ENCODE measurements around the gene RTN4RL1.

The RTN4RL1 gene

DNA sequence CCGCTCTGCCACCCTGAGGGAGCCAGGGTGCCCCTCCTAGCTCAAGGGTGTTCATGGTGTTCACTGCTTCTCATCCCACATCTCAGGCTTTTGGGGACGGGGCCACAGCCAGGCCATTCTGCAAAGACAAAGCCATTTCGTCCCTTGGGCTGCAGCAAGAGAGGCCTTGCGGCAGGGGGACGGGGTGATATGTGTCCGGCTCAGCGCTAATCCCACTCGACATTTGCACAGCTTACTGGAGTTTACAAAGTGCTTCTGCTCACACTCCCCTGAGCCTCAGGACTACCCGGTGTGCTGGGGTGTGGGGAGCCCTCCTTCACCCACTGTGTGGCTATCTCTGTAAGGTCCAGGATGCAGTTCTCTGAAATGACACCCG, 84.3 kb downstream of the RTN4RL1 start:
- Histone ChIP-seq H3K4me1 (ENCODE audit: control insufficient read depth in 1 of 2, insufficient read depth in 2 of 2, low read length in 2 of 2) (no peaks in the 10 kb centered on the region), H3K27me3 (ENCODE audit: control insufficient read depth in 1 of 2, insufficient read depth in 2 of 2, low read length in 2 of 2) (no peaks in the 10 kb centered on the region), H3K27ac (ENCODE audit: low read depth, low read length) (no peak overlapping the region)

DNA sequence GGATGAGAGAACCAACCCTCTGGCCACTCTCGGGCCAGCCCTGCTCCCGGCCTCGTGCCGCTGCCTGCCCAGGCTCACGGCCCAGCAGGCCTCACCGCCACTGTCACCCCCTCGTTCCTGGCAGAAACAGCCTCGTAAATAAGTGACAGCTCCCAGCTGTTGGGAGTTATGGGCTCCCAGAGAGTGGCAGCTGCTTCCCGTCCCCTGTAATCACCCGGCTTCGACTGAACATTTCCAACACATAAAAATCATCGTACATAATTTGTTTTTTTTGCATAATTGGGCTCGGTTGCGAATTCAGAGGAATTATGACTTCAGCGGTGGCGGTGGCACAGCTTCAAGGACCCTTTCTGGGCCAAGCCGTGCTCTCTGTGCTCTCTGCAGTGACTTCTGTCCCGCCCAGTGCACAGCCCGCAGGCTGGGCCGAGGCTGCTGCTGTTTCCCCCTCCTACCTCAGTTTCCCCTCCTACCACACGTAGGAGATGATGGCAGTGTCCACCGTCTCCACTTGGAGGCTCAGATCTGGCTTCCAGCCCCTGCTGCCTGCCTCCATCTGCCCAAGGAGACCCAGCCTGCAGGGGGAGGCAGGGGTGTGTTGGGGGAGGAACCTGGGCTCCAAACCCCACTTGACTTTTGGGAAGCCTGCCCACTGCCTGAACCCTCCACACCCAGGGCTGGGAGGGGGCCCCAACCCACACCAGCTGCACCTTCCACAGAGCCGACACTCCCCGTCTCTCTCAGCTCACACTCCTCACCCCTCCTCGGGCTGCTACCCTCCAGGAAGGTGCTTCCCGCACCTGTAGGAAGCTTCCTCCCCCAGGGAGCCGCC, 84.9 kb downstream of the RTN4RL1 start:
- Histone ChIP-seq H3K4me1 (ENCODE audit: control insufficient read depth in 1 of 2, insufficient read depth in 2 of 2, low read length in 2 of 2) (no peaks in the 10 kb centered on the region), H3K36me3 (ENCODE audit: control insufficient read depth in 1 of 2, insufficient read depth in 2 of 2, low read length in 2 of 2) (no peaks in the 10 kb centered on the region), H3K9me3 (ENCODE audit: control insufficient read depth in 1 of 2, low read length in 2 of 2) (no peaks in the 10 kb centered on the region), H3K9ac (ENCODE audit: low read depth in 1 of 2, low read length in 2 of 2) (no peak overlapping the region), H3K27me3 (ENCODE audit: control insufficient read depth in 1 of 2, insufficient read depth in 2 of 2, low read length in 2 of 2) (no peaks in the 10 kb centered on the region), H3K4me3 (ENCODE audit: low read depth in 1 of 2, low read length in 2 of 2) (no peak overlapping the region), H3K27ac (ENCODE audit: low read depth, low read length) (no peak overlapping the region)

More for the DNA sequence above, 84.3 kb downstream of the RTN4RL1 start:
- Histone ChIP-seq H3K36me3 (ENCODE audit: control insufficient read depth in 1 of 2, insufficient read depth in 2 of 2, low read length in 2 of 2) (no peaks in the 10 kb centered on the region), H3K9me3 (ENCODE audit: control insufficient read depth in 1 of 2, low read length in 2 of 2) (no peaks in the 10 kb centered on the region), H3K4me3 (ENCODE audit: low read depth in 1 of 2, low read length in 2 of 2) (no peak overlapping the region), H3K9ac (ENCODE audit: low read depth in 1 of 2, low read length in 2 of 2) (no peak overlapping the region)

DNA sequence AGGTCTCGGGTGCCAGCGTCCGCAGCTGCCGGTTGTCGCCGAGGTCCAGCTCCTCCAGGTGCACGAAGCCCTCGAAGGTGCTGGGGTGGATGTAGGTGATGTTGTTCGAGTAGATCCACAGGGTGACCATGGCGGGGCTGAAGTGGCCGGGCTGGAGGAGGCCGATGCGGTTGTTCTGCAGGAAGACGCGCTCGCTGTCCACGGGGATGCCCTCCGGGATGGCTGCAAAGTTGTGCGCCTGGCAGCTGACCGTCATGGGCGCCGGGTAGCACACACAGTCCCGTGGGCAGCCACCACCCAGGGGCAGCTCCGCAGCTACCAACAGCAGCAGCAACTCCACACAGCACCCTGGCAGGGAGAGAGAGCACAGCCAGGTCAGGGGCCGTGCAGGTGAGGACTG, 87.7 kb downstream of the RTN4RL1 start:
- Histone ChIP-seq H3K9ac (ENCODE audit: low read depth in 1 of 2, low read length in 2 of 2) (no peak overlapping the region), H3K27ac (ENCODE audit: low read depth, low read length) (no peak overlapping the region), H3K36me3 (ENCODE audit: control insufficient read depth in 1 of 2, insufficient read depth in 2 of 2, low read length in 2 of 2) (no peaks in the 10 kb centered on the region), H3K9me3 (ENCODE audit: control insufficient read depth in 1 of 2, low read length in 2 of 2) (no peaks in the 10 kb centered on the region), H3K4me1 (ENCODE audit: control insufficient read depth in 1 of 2, insufficient read depth in 2 of 2, low read length in 2 of 2) (no peaks in the 10 kb centered on the region), H3K4me3 (ENCODE audit: low read depth in 1 of 2, low read length in 2 of 2) (no peak overlapping the region), H3K27me3 (ENCODE audit: control insufficient read depth in 1 of 2, insufficient read depth in 2 of 2, low read length in 2 of 2) (no peaks in the 10 kb centered on the region)

DNA sequence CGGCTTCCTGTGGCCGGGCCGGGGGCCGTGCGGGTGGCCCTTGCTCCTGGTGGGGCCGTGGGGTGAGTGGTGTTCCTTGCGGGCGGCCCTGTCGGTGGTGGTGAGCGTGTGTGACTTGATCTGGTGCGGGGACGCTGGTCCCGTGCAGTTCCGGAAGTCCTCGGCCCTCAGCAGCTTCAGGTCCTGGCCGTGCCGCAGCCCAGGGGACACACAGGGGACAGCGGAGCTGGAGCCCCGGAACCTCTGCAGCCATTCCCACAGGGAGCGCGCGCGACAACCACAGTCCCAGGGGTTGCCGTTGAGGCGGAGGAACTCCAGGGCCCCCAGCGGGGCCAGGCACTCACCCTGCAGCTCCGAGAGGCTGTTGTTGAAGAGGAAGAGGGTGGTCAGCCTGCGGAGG, 88.4 kb downstream of the RTN4RL1 start:
- H3K27me3 ChIP-seq (ENCODE audit: control insufficient read depth in 1 of 2, insufficient read depth in 2 of 2, low read length in 2 of 2) = no peaks in the 10 kb centered on the region
- H3K4me3 ChIP-seq (ENCODE audit: low read depth in 1 of 2, low read length in 2 of 2) = no peak overlapping the region
- H3K9me3 ChIP-seq (ENCODE audit: control insufficient read depth in 1 of 2, low read length in 2 of 2) = no peaks in the 10 kb centered on the region
- no peaks in the 10 kb centered on the region for H3K4me1 ChIP-seq (ENCODE audit: control insufficient read depth in 1 of 2, insufficient read depth in 2 of 2, low read length in 2 of 2)
- no peak overlapping the region for H3K9ac ChIP-seq (ENCODE audit: low read depth in 1 of 2, low read length in 2 of 2)
- no peak overlapping the region for H3K27ac ChIP-seq (ENCODE audit: low read depth, low read length)
- H3K36me3 ChIP-seq (ENCODE audit: control insufficient read depth in 1 of 2, insufficient read depth in 2 of 2, low read length in 2 of 2) = no peaks in the 10 kb centered on the region

DNA sequence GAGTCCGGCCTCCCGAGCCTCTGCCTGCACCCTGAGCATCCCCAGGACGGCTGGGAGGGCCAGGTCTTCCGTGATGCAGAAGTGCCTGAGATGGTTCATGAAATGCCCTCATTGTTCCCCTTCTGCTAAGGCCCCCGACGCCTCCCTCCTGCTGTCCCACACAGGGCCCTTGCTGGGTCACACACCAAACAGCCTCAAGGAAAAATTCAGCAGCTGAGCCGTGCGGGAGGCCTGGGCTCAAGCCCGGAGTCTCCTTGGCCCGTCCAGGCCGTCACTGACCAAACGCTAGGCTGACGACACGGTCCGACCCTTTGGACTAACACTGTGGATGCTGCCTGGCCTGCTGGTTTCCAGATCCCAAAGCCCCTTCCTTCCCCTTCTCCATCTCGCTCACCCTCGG, 90.2 kb downstream of the RTN4RL1 start:
- Histone ChIP-seq H3K27ac (ENCODE audit: low read depth, low read length) (no peak overlapping the region), H3K9me3 (ENCODE audit: control insufficient read depth in 1 of 2, low read length in 2 of 2) (no peaks in the 10 kb centered on the region), H3K36me3 (ENCODE audit: control insufficient read depth in 1 of 2, insufficient read depth in 2 of 2, low read length in 2 of 2) (no peaks in the 10 kb centered on the region), H3K4me1 (ENCODE audit: control insufficient read depth in 1 of 2, insufficient read depth in 2 of 2, low read length in 2 of 2) (no peaks in the 10 kb centered on the region), H3K9ac (ENCODE audit: low read depth in 1 of 2, low read length in 2 of 2) (no peak overlapping the region), H3K4me3 (ENCODE audit: low read depth in 1 of 2, low read length in 2 of 2) (no peak overlapping the region), H3K27me3 (ENCODE audit: control insufficient read depth in 1 of 2, insufficient read depth in 2 of 2, low read length in 2 of 2) (no peaks in the 10 kb centered on the region)

DNA sequence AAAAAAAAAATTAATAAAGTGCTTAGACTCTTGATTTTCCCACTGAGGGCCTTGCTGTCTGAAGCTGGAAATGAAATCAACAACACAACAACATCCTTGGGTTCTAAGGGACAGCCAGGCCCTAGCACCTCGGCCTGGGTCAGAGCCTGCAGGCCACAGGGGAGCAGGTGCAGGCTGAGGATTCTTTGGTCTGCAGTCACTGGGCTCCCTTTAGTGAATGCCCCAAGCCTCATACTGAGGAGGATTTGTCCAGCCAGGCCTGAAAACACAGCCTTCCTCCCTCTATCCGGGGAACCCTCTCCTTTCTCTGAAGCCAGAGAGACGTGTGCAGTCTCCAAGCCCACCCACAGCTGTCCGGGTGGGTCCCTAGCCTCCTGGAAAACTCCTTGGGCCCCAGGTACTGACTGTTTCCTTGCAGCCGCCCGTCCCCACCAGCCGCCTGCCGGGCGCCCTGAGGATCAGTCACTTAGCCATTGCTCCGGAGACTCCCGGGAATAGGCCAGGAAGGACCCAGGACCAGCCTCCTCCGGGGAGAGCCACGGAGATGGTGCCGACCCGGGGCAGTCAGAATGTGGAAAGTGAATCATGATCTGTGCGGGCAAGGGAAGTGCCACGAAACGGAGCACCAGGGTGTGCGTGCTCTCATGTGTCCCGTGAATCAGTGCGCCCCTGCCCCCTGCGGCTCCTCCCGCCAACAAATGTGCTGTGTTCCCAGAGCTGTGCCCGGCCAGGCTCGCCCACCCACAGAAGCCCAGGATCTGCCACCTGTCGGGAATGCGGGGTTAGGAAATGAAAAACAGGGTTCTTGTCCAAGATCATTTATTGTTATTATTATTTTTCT, 91.0 kb downstream of the RTN4RL1 start:
- no peaks in the 10 kb centered on the region for H3K36me3 ChIP-seq (ENCODE audit: control insufficient read depth in 1 of 2, insufficient read depth in 2 of 2, low read length in 2 of 2)
- no peak overlapping the region for H3K9ac ChIP-seq (ENCODE audit: low read depth in 1 of 2, low read length in 2 of 2)
- H3K9me3 ChIP-seq (ENCODE audit: control insufficient read depth in 1 of 2, low read length in 2 of 2) = no peaks in the 10 kb centered on the region
- H3K4me1 ChIP-seq (ENCODE audit: control insufficient read depth in 1 of 2, insufficient read depth in 2 of 2, low read length in 2 of 2) = no peaks in the 10 kb centered on the region
- H3K27ac ChIP-seq (ENCODE audit: low read depth, low read length) = no peak overlapping the region
- no peak overlapping the region for H3K4me3 ChIP-seq (ENCODE audit: low read depth in 1 of 2, low read length in 2 of 2)
- no peaks in the 10 kb centered on the region for H3K27me3 ChIP-seq (ENCODE audit: control insufficient read depth in 1 of 2, insufficient read depth in 2 of 2, low read length in 2 of 2)

DNA sequence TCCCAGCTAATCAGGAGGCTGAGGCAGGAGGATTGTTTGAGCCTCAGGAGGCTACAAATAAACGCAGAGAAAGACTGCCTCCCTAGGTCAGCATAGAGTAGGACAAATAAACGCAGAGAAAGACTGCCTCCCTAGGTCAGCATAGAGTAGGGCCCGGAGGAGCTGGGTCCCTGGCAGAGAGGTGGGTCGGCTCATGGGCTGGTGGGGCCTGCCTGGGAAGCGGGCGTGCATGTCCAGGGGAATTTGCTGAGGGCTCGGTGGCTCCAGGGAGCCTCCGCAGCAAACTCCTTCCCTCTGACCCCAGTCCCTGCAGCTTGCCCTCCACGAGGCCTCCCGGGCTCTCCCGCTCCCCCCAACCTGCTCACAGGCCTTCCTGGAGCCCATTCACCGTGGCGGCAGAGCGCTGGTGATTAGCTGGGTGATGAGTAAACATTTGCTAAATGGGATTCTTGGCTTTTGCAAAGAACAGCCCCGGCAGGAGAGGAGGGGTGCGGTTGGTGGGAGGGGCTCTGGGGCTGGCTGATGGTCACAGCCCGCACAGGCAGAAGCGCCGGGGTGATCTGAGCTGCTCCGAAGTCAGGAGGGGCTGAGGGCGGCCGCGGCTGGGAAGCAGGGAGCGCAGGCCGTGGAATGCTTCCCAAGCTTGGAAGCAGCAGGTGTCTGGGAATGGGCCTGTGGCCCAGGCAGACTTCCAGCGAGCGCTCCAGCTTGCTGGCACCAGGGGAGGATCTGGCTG, 93.1 kb downstream of the RTN4RL1 start:
- H3K4me1 ChIP-seq (ENCODE audit: control insufficient read depth in 1 of 2, insufficient read depth in 2 of 2, low read length in 2 of 2) = no peaks in the 10 kb centered on the region
- no peaks in the 10 kb centered on the region for H3K36me3 ChIP-seq (ENCODE audit: control insufficient read depth in 1 of 2, insufficient read depth in 2 of 2, low read length in 2 of 2)
- H3K4me3 ChIP-seq (ENCODE audit: low read depth in 1 of 2, low read length in 2 of 2) = no peak overlapping the region
- H3K27ac ChIP-seq (ENCODE audit: low read depth, low read length) = no peak overlapping the region
- H3K9ac ChIP-seq (ENCODE audit: low read depth in 1 of 2, low read length in 2 of 2) = no peak overlapping the region
- H3K9me3 ChIP-seq (ENCODE audit: control insufficient read depth in 1 of 2, low read length in 2 of 2) = no peaks in the 10 kb centered on the region
- no peaks in the 10 kb centered on the region for H3K27me3 ChIP-seq (ENCODE audit: control insufficient read depth in 1 of 2, insufficient read depth in 2 of 2, low read length in 2 of 2)

DNA sequence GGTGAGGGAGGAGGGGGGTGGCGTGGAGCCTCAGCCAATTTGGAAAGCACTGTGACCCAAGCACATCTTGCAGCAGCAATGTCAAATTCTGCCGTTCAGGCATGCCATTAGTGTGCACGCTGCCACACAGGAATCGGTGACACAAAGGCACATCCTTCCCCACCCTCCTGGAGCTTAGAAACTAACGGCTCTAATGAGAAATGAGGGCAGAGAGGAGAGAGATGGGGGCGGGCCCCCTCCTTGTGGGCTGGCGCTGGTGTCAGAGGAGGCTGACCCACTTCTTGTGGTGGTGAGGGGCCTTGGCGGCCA, 94.8 kb downstream of the RTN4RL1 start:
- Histone ChIP-seq H3K4me3 (ENCODE audit: low read depth in 1 of 2, low read length in 2 of 2) (no peak overlapping the region), H3K9me3 (ENCODE audit: control insufficient read depth in 1 of 2, low read length in 2 of 2) (no peaks in the 10 kb centered on the region), H3K4me1 (ENCODE audit: control insufficient read depth in 1 of 2, insufficient read depth in 2 of 2, low read length in 2 of 2) (no peaks in the 10 kb centered on the region), H3K27me3 (ENCODE audit: control insufficient read depth in 1 of 2, insufficient read depth in 2 of 2, low read length in 2 of 2) (no peaks in the 10 kb centered on the region), H3K9ac (ENCODE audit: low read depth in 1 of 2, low read length in 2 of 2) (no peak overlapping the region), H3K27ac (ENCODE audit: low read depth, low read length) (no peak overlapping the region), H3K36me3 (ENCODE audit: control insufficient read depth in 1 of 2, insufficient read depth in 2 of 2, low read length in 2 of 2) (no peaks in the 10 kb centered on the region)

DNA sequence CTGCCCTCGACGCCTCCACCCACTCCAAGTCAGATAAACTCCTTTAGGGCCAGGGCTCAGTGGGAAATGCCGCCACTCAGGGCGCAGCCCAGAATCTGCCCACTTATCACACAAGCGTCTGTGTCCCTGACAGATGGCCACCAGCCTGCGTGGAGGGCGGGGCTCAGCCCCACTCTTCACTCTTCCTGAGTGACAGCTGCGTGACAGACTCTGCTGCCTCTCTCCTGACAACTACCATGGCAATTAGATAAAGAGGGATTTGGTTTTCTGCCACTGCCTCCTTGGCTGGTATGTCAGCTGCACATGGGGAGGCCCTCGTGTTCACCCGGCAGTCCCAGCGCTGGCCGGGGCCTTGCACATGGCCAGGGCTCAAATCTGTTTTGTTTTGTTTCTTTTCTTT, 96.2 kb downstream of the RTN4RL1 start:
- no peak overlapping the region for H3K27ac ChIP-seq (ENCODE audit: low read depth, low read length)

DNA sequence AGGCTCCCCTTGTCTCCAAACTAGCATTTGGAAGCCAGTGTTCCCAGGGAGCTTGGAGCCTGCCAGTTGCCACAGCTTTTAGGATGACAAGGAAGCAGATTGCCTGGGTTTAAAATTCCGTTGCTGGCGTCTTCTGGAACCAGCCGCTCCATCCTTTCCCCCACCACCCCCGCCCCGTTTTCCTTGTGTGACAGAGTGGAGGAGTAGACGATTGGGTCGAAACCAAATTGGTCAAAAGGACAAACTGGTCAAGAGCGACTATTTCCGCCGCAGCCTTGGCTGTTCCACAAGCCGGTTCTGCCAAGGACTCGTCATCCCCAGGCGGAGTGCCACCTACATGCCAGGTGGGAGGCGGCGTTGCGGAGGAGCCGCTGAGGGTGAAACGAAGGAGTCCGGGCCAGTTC, 104.2 kb downstream of the RTN4RL1 start:
- Histone ChIP-seq H3K36me3 (ENCODE audit: control insufficient read depth in 1 of 2, insufficient read depth in 2 of 2, low read length in 2 of 2) (no peaks in the 10 kb centered on the region), H3K27ac (ENCODE audit: low read depth, low read length) (no peak overlapping the region), H3K9me3 (ENCODE audit: control insufficient read depth in 1 of 2, low read length in 2 of 2) (no peaks in the 10 kb centered on the region), H3K4me3 (ENCODE audit: low read depth in 1 of 2, low read length in 2 of 2) (no peak overlapping the region), H3K9ac (ENCODE audit: low read depth in 1 of 2, low read length in 2 of 2) (no peak overlapping the region), H3K4me1 (ENCODE audit: control insufficient read depth in 1 of 2, insufficient read depth in 2 of 2, low read length in 2 of 2) (peaks cover 0 to 4% of the 10 kb centered on the region in 2 donors), H3K27me3 (ENCODE audit: control insufficient read depth in 1 of 2, insufficient read depth in 2 of 2, low read length in 2 of 2) (peaks cover 12% of the 10 kb centered on the region in 2 donors)

More for the DNA sequence above, 96.2 kb downstream of the RTN4RL1 start:
- H3K4me1 ChIP-seq (ENCODE audit: control insufficient read depth in 1 of 2, insufficient read depth in 2 of 2, low read length in 2 of 2) = no peaks in the 10 kb centered on the region
- no peaks in the 10 kb centered on the region for H3K9me3 ChIP-seq (ENCODE audit: control insufficient read depth in 1 of 2, low read length in 2 of 2)
- H3K4me3 ChIP-seq (ENCODE audit: low read depth in 1 of 2, low read length in 2 of 2) = no peak overlapping the region
- no peaks in the 10 kb centered on the region for H3K27me3 ChIP-seq (ENCODE audit: control insufficient read depth in 1 of 2, insufficient read depth in 2 of 2, low read length in 2 of 2)
- H3K36me3 ChIP-seq (ENCODE audit: control insufficient read depth in 1 of 2, insufficient read depth in 2 of 2, low read length in 2 of 2) = no peaks in the 10 kb centered on the region
- no peak overlapping the region for H3K9ac ChIP-seq (ENCODE audit: low read depth in 1 of 2, low read length in 2 of 2)
